KOPT-K1 (cell line): ENCODE data around the gene MYH11.

Experiments
- H3K27ac ChIP-seq: fragments of 200-600 bp; sonication (generic); 2 replicates; pipeline ENCODE4 v1.5.1; 2016; ENCODE audit warnings: antibody characterized with exemption, mild to moderate bottlenecking, low read depth, low read length; ENCODE audit not compliant: poor library complexity, severe bottlenecking
- H3K36me3 ChIP-seq: fragments of 200-600 bp; sonication (generic); 2 replicates; pipeline ENCODE4 v1.5.1; 2017; ENCODE audit warnings: antibody characterized with exemption, mild to moderate bottlenecking, low read length, moderate library complexity; ENCODE audit not compliant: insufficient read depth
- H3K9me3 ChIP-seq: fragments of 200-600 bp; sonication (generic); 2 replicates; pipeline ENCODE4 v1.5.1; 2017; ENCODE audit warnings: antibody characterized with exemption, low read length, mild to moderate bottlenecking; ENCODE audit not compliant: insufficient read depth, poor library complexity, severe bottlenecking

The MYH11 gene

DNA sequence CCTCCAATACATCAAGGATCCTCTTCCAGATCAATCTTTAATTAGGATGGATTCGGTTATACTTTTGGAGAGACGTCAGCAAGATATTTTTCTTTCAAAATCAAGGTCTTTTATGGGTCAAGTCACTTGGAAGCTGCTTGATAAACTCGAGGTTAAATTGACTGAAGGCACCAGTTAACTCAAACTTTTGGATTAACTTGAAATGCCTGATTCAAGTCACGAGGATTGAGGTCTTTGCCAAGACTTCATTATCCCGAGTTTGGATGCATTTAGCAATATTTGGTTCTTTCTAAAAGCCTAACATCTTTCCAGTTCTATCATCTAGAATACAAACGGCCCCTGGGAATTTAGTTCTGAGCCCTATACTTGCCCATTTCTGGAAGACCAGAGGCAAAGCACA, 82.9 kb downstream of the MYH11 start:
- Histone ChIP-seq H3K27ac (no peak overlapping the region), H3K36me3 (no peaks in the 10 kb centered on the region), H3K9me3 (no peaks in the 10 kb centered on the region)

GRCh38 chr16:15772579-15773293, 84.1 kb downstream of the MYH11 start:
- Histone ChIP-seq H3K9me3 (no peaks in the 10 kb centered on the region), H3K36me3 (no peaks in the 10 kb centered on the region), H3K27ac (no peak overlapping the region)

- no peak overlapping the region for H3K27ac ChIP-seq
- no peaks in the 10 kb centered on the region for H3K36me3 ChIP-seq
- no peaks in the 10 kb centered on the region for H3K9me3 ChIP-seq
Observed at GRCh38 chr16:15771694-15772093, 85.1 kb downstream of the MYH11 start.

DNA sequence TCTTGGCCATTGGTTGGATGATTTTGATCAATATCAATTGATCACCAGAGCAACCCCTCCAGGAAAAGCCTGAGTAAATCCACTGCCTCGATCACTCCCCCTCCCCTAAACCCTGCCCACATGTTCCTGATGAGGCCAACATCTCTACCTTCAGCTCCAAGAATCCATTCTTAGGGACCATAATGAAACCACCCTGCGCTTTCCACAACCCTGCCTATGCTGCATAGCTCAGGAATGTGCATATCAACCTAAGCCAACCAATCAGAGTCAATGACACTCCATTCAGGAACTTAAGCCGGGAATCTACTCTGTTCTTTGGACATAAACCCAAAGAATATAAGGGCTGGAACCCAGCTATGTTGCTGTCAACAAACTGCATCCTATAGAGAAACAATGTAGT, 86.3 kb downstream of the MYH11 start:
- no peaks in the 10 kb centered on the region for H3K9me3 ChIP-seq
- H3K36me3 ChIP-seq = no peaks in the 10 kb centered on the region
- no peak overlapping the region for H3K27ac ChIP-seq

DNA sequence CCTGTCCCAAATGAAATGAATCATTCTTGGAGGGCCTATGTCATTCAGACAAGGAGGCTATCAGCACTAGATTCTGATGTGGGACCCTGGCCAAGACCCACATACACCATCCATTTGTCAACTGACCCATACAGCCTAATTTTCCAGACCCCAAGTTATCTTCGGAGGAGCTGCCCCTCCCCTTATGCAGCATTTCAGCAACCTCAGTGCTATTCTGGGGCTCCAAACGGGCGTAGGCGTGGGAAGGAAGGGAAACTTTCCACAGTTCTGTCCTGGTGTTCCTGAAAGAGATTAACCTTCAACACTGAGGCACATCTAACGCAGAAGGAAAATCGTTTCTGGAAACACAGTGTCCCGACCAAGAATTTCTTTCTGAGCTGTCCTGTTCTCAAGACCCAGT, 86.7 kb downstream of the MYH11 start:
- Histone ChIP-seq H3K9me3 (no peaks in the 10 kb centered on the region), H3K27ac (no peak overlapping the region), H3K36me3 (no peaks in the 10 kb centered on the region)

DNA sequence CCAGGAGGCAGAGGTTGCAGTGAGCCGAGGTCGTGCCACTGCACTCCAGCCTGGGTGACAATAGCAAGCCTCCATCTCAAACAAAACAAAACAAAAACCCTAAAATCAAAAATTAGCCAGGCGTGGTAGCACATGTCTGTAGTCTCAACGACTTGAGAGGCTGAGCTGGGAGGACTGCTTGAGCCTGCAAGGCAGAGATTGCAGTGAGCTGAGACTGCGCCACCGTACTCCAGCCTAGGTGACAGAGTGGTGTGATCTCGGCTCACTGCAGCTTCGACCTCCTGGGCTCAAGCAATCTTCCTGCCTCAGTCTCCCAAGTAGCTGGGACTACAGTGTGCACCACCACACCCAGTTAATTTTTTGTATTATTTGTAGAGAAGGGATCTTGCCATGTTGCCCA, 87.6 kb downstream of the MYH11 start:
- no peaks in the 10 kb centered on the region for H3K9me3 ChIP-seq
- no peaks in the 10 kb centered on the region for H3K36me3 ChIP-seq
- no peak overlapping the region for H3K27ac ChIP-seq

DNA sequence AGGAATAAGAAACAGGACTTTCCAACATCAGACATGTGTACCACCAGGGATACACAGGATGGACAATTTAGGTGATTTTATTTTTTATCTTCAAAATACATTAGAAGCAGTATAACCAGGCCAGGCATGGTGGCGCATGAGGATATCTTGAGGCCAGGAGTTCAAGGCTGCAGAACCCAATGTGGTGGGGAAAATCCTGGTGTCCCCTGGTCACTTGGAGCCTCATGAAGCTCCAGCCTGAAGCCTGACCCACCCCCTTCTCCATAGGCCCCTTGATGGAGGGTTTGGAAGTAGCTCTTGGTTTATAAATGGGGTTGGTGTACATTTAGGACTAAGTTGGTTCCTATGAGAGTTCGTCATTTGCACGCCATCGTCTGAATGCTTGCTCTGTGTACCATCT, 88.6 kb downstream of the MYH11 start:
- H3K27ac ChIP-seq = no peak overlapping the region
- H3K9me3 ChIP-seq = no peaks in the 10 kb centered on the region
- no peaks in the 10 kb centered on the region for H3K36me3 ChIP-seq

- Histone ChIP-seq H3K9me3 (no peaks in the 10 kb centered on the region), H3K27ac (no peak overlapping the region), H3K36me3 (no peaks in the 10 kb centered on the region)
Observed at GRCh38 chr16:15766918-15767317, 89.9 kb downstream of the MYH11 start.

GRCh38 chr16:15765880-15766279, 90.9 kb downstream of the MYH11 start:
- H3K27ac ChIP-seq = no peak overlapping the region
- no peaks in the 10 kb centered on the region for H3K36me3 ChIP-seq
- no peaks in the 10 kb centered on the region for H3K9me3 ChIP-seq

DNA sequence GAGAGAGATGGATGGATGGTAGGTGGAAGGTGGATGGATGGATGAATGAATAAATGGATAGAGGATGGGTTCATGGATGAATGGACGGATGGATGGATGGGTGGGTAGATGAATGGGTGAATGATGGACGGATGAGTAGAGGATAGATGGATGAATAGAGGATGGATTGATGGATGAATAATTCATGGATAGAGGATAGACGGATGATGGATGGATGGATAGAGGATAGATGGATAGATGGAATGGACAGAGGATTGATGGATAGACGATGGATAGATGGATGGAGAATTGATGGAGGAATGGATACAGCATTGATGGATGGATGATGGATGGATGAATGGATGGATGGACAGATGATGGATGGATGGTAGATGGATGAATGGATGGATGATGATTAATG, 91.7 kb downstream of the MYH11 start:
- Histone ChIP-seq H3K9me3 (no peaks in the 10 kb centered on the region), H3K36me3 (no peaks in the 10 kb centered on the region), H3K27ac (no peak overlapping the region)

GRCh38 chr16:15764112-15764511, 92.7 kb downstream of the MYH11 start:
- Histone ChIP-seq H3K9me3 (no peaks in the 10 kb centered on the region), H3K36me3 (no peaks in the 10 kb centered on the region), H3K27ac (no peak overlapping the region)

DNA sequence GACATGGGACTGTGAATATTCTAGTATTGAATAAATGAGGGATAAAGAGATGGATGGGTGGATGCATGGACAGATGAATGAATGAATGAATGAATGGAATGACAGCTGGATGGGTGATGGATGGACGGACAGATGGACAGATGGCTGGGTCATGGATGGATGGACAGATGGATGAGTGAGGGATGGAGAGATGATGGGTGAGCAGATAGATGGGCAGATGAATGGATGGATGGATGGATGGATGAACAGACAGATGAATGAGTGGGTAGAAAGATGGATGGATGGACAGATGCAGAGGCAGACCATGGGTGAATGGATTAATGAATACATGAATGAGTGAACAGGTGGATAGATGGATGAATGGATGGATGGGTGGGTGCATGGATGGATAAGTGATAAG, 96.7 kb downstream of the MYH11 start:
- no peak overlapping the region for H3K27ac ChIP-seq
- H3K36me3 ChIP-seq = no peaks in the 10 kb centered on the region
- no peaks in the 10 kb centered on the region for H3K9me3 ChIP-seq

DNA sequence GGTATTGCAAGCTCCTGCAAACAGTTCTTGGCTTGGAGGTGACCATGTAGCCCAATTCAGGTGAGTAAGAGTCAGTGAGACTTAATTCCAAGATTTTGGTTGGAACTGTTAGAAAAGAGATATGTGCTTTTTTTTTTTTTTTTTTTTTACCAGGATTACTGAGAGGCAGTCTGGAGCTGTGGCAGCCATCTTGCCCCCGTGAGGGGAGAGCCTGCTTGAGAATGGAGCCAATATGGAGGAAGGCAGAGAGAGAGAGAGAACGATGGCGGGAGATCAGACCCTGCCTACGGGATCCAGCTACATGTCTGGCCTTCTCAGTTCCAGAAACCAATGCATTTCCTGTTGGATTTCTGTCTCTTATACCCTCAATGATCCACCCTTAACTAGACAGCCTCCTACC, 97.8 kb downstream of the MYH11 start:
- no peak overlapping the region for H3K27ac ChIP-seq
- H3K9me3 ChIP-seq = no peaks in the 10 kb centered on the region
- no peaks in the 10 kb centered on the region for H3K36me3 ChIP-seq

GRCh38 chr16:15757630-15758251, 99.1 kb downstream of the MYH11 start:
- Histone ChIP-seq H3K9me3 (no peaks in the 10 kb centered on the region), H3K36me3 (no peaks in the 10 kb centered on the region), H3K27ac (no peak overlapping the region)

GRCh38 chr16:15757077-15757386, 99.8 kb downstream of the MYH11 start:
- H3K9me3 ChIP-seq = no peaks in the 10 kb centered on the region
- H3K27ac ChIP-seq = no peak overlapping the region
- no peaks in the 10 kb centered on the region for H3K36me3 ChIP-seq

DNA sequence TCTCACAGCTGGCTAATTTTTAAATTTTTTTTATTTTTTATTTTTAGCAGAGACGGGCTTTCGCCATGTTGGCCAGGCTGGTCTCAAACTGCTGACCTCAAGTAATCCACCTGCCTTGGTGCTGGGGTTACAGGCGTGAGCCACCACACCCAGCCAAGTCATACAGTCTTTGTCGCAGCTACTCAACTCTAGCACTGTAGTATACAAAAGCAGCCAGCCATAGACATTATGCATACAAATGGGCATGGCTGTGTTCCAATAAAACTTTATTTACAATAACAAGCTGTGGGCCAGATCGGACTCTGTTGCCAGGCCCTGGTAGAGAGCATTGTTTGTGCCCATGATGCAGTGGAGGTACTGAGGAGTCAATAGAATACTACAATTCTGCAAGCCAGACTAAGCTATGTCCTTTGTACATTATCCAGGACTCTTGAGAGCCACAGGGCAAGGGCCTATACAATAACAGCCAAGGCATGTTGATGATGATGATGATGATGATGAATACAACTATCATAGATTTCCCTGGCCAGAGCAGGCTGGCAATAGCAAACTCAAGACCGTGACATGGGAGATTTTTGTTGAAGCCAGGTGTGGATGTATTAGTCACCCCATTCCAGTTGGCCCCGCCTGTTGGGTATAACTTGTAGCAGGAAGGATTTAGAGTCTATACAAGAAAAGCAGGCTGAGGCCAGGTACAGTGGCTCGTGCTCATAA, 101.8 kb downstream of the MYH11 start:
- Histone ChIP-seq H3K27ac (no peak overlapping the region), H3K36me3 (no peaks in the 10 kb centered on the region), H3K9me3 (no peaks in the 10 kb centered on the region)
